ENCODE measurements around the gene ORC5. TPM values are rescaled to one million over a fixed set of nuclear protein-coding genes. Genes with fewer than 3 reads are reported as not detected.

ORC5 gene
- total RNA-seq, 1 experiment from 2014 or later, result 25.9 TPM

- no peak overlapping the region for H3T11ph ChIP-seq (ENCODE audit: low read length)
- no peak overlapping the region for H4K91ac ChIP-seq (ENCODE audit: insufficient read length, low read depth, low read length)
- no peak overlapping the region for H4K5ac ChIP-seq (ENCODE audit: insufficient read length, low read depth, low read length)
- H3K18ac ChIP-seq (ENCODE audit: insufficient read length, low read depth, low read length), result no peak overlapping the region
- no peak overlapping the region for H2BK120ac ChIP-seq (ENCODE audit: low read depth, low read length, poor library complexity, severe bottlenecking)
- no peak overlapping the region for H2BK5ac ChIP-seq (ENCODE audit: insufficient read length, low read length)
- TF ChIP-seq, protein P1, sequence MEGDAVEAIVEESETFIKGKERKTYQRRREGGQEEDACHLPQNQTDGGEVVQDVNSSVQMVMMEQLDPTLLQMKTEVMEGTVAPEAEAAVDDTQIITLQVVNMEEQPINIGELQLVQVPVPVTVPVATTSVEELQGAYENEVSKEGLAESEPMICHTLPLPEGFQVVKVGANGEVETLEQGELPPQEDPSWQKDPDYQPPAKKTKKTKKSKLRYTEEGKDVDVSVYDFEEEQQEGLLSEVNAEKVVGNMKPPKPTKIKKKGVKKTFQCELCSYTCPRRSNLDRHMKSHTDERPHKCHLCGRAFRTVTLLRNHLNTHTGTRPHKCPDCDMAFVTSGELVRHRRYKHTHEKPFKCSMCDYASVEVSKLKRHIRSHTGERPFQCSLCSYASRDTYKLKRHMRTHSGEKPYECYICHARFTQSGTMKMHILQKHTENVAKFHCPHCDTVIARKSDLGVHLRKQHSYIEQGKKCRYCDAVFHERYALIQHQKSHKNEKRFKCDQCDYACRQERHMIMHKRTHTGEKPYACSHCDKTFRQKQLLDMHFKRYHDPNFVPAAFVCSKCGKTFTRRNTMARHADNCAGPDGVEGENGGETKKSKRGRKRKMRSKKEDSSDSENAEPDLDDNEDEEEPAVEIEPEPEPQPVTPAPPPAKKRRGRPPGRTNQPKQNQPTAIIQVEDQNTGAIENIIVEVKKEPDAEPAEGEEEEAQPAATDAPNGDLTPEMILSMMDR (conservative IDR thresholded peaks at IDR 0.05), result no peak
- H3K9me3 ChIP-seq (ENCODE audit: control insufficient read depth, low read depth, low read length), result no peaks in the 10 kb centered on the region
- DNase-seq, result no peak
- H3K79me1 ChIP-seq (ENCODE audit: insufficient read depth, low read depth, low read length, poor library complexity, severe bottlenecking), result no peaks in the 10 kb centered on the region
- H3K27ac Mint-ChIP-seq, result peak overlapping the region in 2 of 3 experiments; percentile 89 to 90; a peak in 4 of 7 replicates
- H3K23ac ChIP-seq (ENCODE audit: insufficient read length, low read depth, low read length), result no peak overlapping the region
- H2AFZ ChIP-seq (ENCODE audit: low read length), result no peak overlapping the region
- H2BK12ac ChIP-seq (ENCODE audit: insufficient read length, low read depth, low read length), result no peak overlapping the region
- peak overlapping the region; percentile 93 for H3K9ac ChIP-seq (ENCODE audit: extremely low read depth, insufficient read length, low read length)
- H3K4me3 Mint-ChIP-seq, result peak overlapping the region; percentile 91 to 95
- peaks cover 14 to 16% of the 10 kb centered on the region in 2 experiments for H3K4me1 Mint-ChIP-seq
- H2AK5ac ChIP-seq (ENCODE audit: insufficient read length, low read length), result no peak overlapping the region
- H4K8ac ChIP-seq (replicated peaks; ENCODE audit: insufficient read length, low read depth, low read length), result no peak overlapping the region
- H2BK15ac ChIP-seq (ENCODE audit: low read depth, low read length), result no peak overlapping the region
- no peak overlapping the region for H3K27ac ChIP-seq (ENCODE audit: insufficient read length, low read depth, low read length)
- H2BK20ac ChIP-seq (ENCODE audit: low read depth, low read length, poor library complexity, severe bottlenecking), result no peak overlapping the region
- no CpG with 5 or more reads among the region's 6 CpGs for WGBS (ENCODE audit: extremely low coverage, insufficient read length, low lambda C conversion rate)
- peaks cover 18 to 23% of the 10 kb centered on the region in 2 experiments for H3K9me3 Mint-ChIP-seq
- peaks cover 22 to 32% (median 29%) of the 10 kb centered on the region in 3 experiments for H3K36me3 Mint-ChIP-seq (ENCODE audit: insufficient read depth in 1 of 3, low read depth in 3 of 3)
- H4K20me1 ChIP-seq (ENCODE audit: control insufficient read depth, insufficient read depth, insufficient read length), result no peaks in the 10 kb centered on the region
- H3K56ac ChIP-seq (ENCODE audit: insufficient read length, low read depth, low read length), result no peak overlapping the region
- H3K27me3 ChIP-seq (ENCODE audit: insufficient read depth, low read length), result no peaks in the 10 kb centered on the region
- H3K27me3 Mint-ChIP-seq (ENCODE audit: low read depth), result peaks cover 4% of the 10 kb centered on the region
- H3K4ac ChIP-seq (ENCODE audit: low read depth, low read length), result no peak overlapping the region
- H3K79me2 ChIP-seq (ENCODE audit: insufficient read depth, low read length), result peaks cover 12% of the 10 kb centered on the region; the same call in 1 of the 2 replicates
- peak overlapping the region; percentile 72 for H3K4me2 ChIP-seq (ENCODE audit: insufficient read depth, insufficient read length, low read length)
- no peaks in the 10 kb centered on the region for H3K4me1 ChIP-seq (ENCODE audit: insufficient read depth, low read length)
- peaks cover 4% of the 10 kb centered on the region for H3K23me2 ChIP-seq (ENCODE audit: insufficient read length, low read depth, low read length, poor library complexity, severe bottlenecking)
- no peak overlapping the region for H3K14ac ChIP-seq (ENCODE audit: insufficient read depth, low read length)
These were observed 972 bp downstream of the ORC5 start for GRCh38 chr7:104206841-104207240.
